ENCODE results near the gene HTR1E.

- TF ChIP-seq CTCF (IDR thresholded peaks at IDR 0.05; ENCODE audit: borderline replicate concordance, extremely low read depth, low read length, poor library complexity, severe bottlenecking) (no peak), EZH2 (IDR thresholded peaks at IDR 0.05; ENCODE audit: borderline replicate concordance, low read depth, low read length, severe bottlenecking) (no peak)
Measured at GRCh38 chr6:86938814-86939213, 1.5 kb downstream of the HTR1E start.
